ENCODE measurements around the gene ARHGEF12. TPM values are rescaled to one million over a fixed set of nuclear protein-coding genes. Genes with fewer than 3 reads are reported as not detected.

ARHGEF12 gene
- 29.7 TPM for total RNA-seq
- polyA plus RNA-seq, result 1 to 10 TPM; 3.2 to 6.6 (median 5.3) TPM

GRCh38 chr11:120335908-120336640 is at the start of gene ARHGEF12:
Gene ARHGEF12, plus strand, starts transcription at chr11:120336413. Its CDS starts 831 bp downstream, at chr11:120337244.
- ATAC-seq (ENCODE audit: low read depth in 2 of 2) (peak; percentile 53 to 63), DNase-seq (peak; percentile 63 to 83 (median 65))
- Histone ChIP-seq H3K36me3 (ENCODE audit: control insufficient read depth, insufficient read depth, low read length) (no peaks in the 10 kb centered on the region), H3K4me3 (ENCODE audit: low read depth, low read length) (peak within 1 kb of the TSS; percentile 81), H3K4me1 (ENCODE audit: control insufficient read depth, insufficient read depth, low read length, poor library complexity, severe bottlenecking) (peaks cover 43% of the 10 kb centered on the region), H3K27me3 (ENCODE audit: control insufficient read depth, insufficient read depth, low read length) (peaks cover 15% of the 10 kb centered on the region), H3K9me3 (ENCODE audit: control insufficient read depth in 2 of 2, low read length in 2 of 2) (no peaks in the 10 kb centered on the region), H3K27ac (ENCODE audit: insufficient read depth, low read length, poor library complexity, severe bottlenecking) (peak within 1 kb of the TSS; percentile 54)
- Mint-ChIP-seq H3K27me3 (peaks cover 27% of the 10 kb centered on the region), H3K36me3 (no peaks in the 10 kb centered on the region), H3K27ac (peak within 1 kb of the TSS in 2 of 3 donors; percentile 4 to 73), H3K4me3 (peak within 1 kb of the TSS; percentile 83 to 96 (median 95)), H3K9me3 (peaks cover 0 to 3% (median 0%) of the 10 kb centered on the region in 7 donors), H3K4me1 (peaks cover 26 to 40% (median 34%) of the 10 kb centered on the region in 4 donors)

GRCh38 chr11:120288021-120288420 is 48.2 kb upstream of the ARHGEF12 start:
- H3K9me3 ChIP-seq (ENCODE audit: control insufficient read depth in 2 of 2, low read length in 2 of 2), result no peaks in the 10 kb centered on the region
- no peak for ATAC-seq (ENCODE audit: low read depth in 2 of 2)
- peaks cover 3% of the 10 kb centered on the region for H3K27me3 ChIP-seq (ENCODE audit: control insufficient read depth, insufficient read depth, low read length)
- DNase-seq, result no peak
- no peaks in the 10 kb centered on the region for H3K36me3 ChIP-seq (ENCODE audit: control insufficient read depth, insufficient read depth, low read length)
- Mint-ChIP-seq H3K9me3 (peaks cover 0 to 2% (median 0%) of the 10 kb centered on the region in 7 donors), H3K36me3 (no peaks in the 10 kb centered on the region), H3K27ac (no peak overlapping the region), H3K27me3 (no peaks in the 10 kb centered on the region), H3K4me3 (no peak overlapping the region), H3K4me1 (no peaks in the 10 kb centered on the region)
- no peaks in the 10 kb centered on the region for H3K4me1 ChIP-seq (ENCODE audit: control insufficient read depth, insufficient read depth, low read length, poor library complexity, severe bottlenecking)
- H3K4me3 ChIP-seq (ENCODE audit: low read depth, low read length), result no peak overlapping the region
- no peak overlapping the region for H3K27ac ChIP-seq (ENCODE audit: insufficient read depth, low read length, poor library complexity, severe bottlenecking)

GRCh38 chr11:120289426-120289825 is 46.8 kb upstream of the ARHGEF12 start:
- Mint-ChIP-seq H3K27ac (no peak overlapping the region), H3K4me3 (no peak overlapping the region), H3K4me1 (no peaks in the 10 kb centered on the region), H3K9me3 (peaks cover 0 to 2% (median 0%) of the 10 kb centered on the region in 7 donors), H3K36me3 (no peaks in the 10 kb centered on the region), H3K27me3 (no peaks in the 10 kb centered on the region)
- no peaks in the 10 kb centered on the region for H3K36me3 ChIP-seq (ENCODE audit: control insufficient read depth, insufficient read depth, low read length)
- H3K9me3 ChIP-seq (ENCODE audit: control insufficient read depth in 2 of 2, low read length in 2 of 2), result no peaks in the 10 kb centered on the region
- no peaks in the 10 kb centered on the region for H3K4me1 ChIP-seq (ENCODE audit: control insufficient read depth, insufficient read depth, low read length, poor library complexity, severe bottlenecking)
- ATAC-seq (ENCODE audit: low read depth in 2 of 2) (no peak), DNase-seq (no peak)
- no peak overlapping the region for H3K4me3 ChIP-seq (ENCODE audit: low read depth, low read length)
- peaks cover 3% of the 10 kb centered on the region for H3K27me3 ChIP-seq (ENCODE audit: control insufficient read depth, insufficient read depth, low read length)
- H3K27ac ChIP-seq (ENCODE audit: insufficient read depth, low read length, poor library complexity, severe bottlenecking), result no peak overlapping the region

- ATAC-seq (ENCODE audit: low read depth in 2 of 2), result no peak
- H3K4me1 ChIP-seq (ENCODE audit: control insufficient read depth, insufficient read depth, low read length, poor library complexity, severe bottlenecking), result no peaks in the 10 kb centered on the region
- no peak overlapping the region for H3K27ac Mint-ChIP-seq
Measured at GRCh38 chr11:120290956-120291355, 45.3 kb upstream of the ARHGEF12 start.

GRCh38 chr11:120293038-120293800 is 43.0 kb upstream of the ARHGEF12 start:
- H3K4me3 Mint-ChIP-seq, result no peak overlapping the region
- no peak for DNase-seq
- no peaks in the 10 kb centered on the region for H3K4me1 ChIP-seq (ENCODE audit: control insufficient read depth, insufficient read depth, low read length, poor library complexity, severe bottlenecking)
- ATAC-seq (ENCODE audit: low read depth in 2 of 2), result no peak
- no peak overlapping the region for H3K27ac ChIP-seq (ENCODE audit: insufficient read depth, low read length, poor library complexity, severe bottlenecking)
- no peaks in the 10 kb centered on the region for H3K36me3 ChIP-seq (ENCODE audit: control insufficient read depth, insufficient read depth, low read length)
- H3K27me3 Mint-ChIP-seq, result peaks cover 8% of the 10 kb centered on the region
- H3K9me3 ChIP-seq (ENCODE audit: control insufficient read depth in 2 of 2, low read length in 2 of 2), result no peaks in the 10 kb centered on the region
- H3K9me3 Mint-ChIP-seq, result peaks cover 0 to 3% (median 0%) of the 10 kb centered on the region in 7 donors
- H3K27me3 ChIP-seq (ENCODE audit: control insufficient read depth, insufficient read depth, low read length), result no peaks in the 10 kb centered on the region
- H3K27ac Mint-ChIP-seq, result no peak overlapping the region
- no peak overlapping the region for H3K4me3 ChIP-seq (ENCODE audit: low read depth, low read length)
- no peaks in the 10 kb centered on the region for H3K4me1 Mint-ChIP-seq
- H3K36me3 Mint-ChIP-seq, result no peaks in the 10 kb centered on the region

More at GRCh38 chr11:120290956-120291355, 45.3 kb upstream of the ARHGEF12 start:
- Mint-ChIP-seq H3K9me3 (peaks cover 0 to 2% (median 0%) of the 10 kb centered on the region in 7 donors), H3K36me3 (no peaks in the 10 kb centered on the region), H3K4me3 (no peak overlapping the region), H3K27me3 (no peaks in the 10 kb centered on the region), H3K4me1 (no peaks in the 10 kb centered on the region)
- Histone ChIP-seq H3K9me3 (ENCODE audit: control insufficient read depth in 2 of 2, low read length in 2 of 2) (no peaks in the 10 kb centered on the region), H3K27me3 (ENCODE audit: control insufficient read depth, insufficient read depth, low read length) (peaks cover 3% of the 10 kb centered on the region), H3K36me3 (ENCODE audit: control insufficient read depth, insufficient read depth, low read length) (no peaks in the 10 kb centered on the region), H3K4me3 (ENCODE audit: low read depth, low read length) (no peak overlapping the region), H3K27ac (ENCODE audit: insufficient read depth, low read length, poor library complexity, severe bottlenecking) (no peak overlapping the region)
- no peak for DNase-seq

DNA sequence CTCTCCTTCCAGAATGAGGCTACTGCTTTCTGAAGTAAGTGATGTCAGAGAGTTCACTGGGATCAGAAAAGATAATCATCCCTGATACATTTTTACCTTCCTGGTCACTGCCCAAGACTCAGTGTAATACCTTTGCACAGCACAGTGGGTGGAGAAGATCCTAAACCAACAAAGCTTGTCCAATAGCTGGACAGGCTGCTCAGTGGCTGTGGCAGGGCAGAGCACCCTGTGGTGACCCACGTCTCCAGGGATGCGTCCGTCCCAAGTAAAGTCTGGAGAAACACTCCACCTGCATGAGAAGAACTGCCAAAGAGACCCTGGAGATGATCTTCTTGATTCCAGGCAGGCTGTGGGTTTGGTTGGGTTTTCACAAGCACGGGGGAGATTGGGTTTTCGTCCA is 42.1 kb upstream of the ARHGEF12 start:
- no peak overlapping the region for H3K4me3 Mint-ChIP-seq
- no peaks in the 10 kb centered on the region for H3K27me3 ChIP-seq (ENCODE audit: control insufficient read depth, insufficient read depth, low read length)
- no peaks in the 10 kb centered on the region for H3K36me3 ChIP-seq (ENCODE audit: control insufficient read depth, insufficient read depth, low read length)
- H3K4me1 Mint-ChIP-seq, result no peaks in the 10 kb centered on the region
- peaks cover 14% of the 10 kb centered on the region for H3K27me3 Mint-ChIP-seq
- H3K27ac ChIP-seq (ENCODE audit: insufficient read depth, low read length, poor library complexity, severe bottlenecking), result no peak overlapping the region
- no peak overlapping the region for H3K4me3 ChIP-seq (ENCODE audit: low read depth, low read length)
- H3K36me3 Mint-ChIP-seq, result no peaks in the 10 kb centered on the region
- no peaks in the 10 kb centered on the region for H3K9me3 ChIP-seq (ENCODE audit: control insufficient read depth in 2 of 2, low read length in 2 of 2)
- no peak overlapping the region for H3K27ac Mint-ChIP-seq
- peaks cover 0 to 3% (median 0%) of the 10 kb centered on the region in 7 donors for H3K9me3 Mint-ChIP-seq
- ATAC-seq (ENCODE audit: low read depth in 2 of 2) (no peak), DNase-seq (no peak)
- no peaks in the 10 kb centered on the region for H3K4me1 ChIP-seq (ENCODE audit: control insufficient read depth, insufficient read depth, low read length, poor library complexity, severe bottlenecking)

DNA sequence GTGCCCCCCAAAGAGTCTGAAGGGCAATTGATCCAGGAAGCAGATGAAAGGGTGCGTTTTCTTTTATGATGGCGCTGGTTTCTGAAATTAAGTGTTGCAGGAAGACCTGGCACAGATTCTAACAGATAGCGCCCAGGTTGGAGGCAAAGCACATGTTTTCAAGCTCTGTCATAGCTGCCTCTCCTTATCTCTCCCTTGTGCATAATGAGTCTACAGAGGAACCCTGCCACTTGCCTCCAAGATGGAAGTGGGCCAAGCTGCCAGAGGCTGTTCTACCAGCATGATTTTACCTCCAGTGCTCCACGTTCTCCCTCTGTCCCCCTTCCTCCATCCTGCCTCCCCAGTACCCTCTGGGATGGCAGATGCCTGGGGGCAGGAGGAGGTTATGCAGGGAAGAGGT is 41.1 kb upstream of the ARHGEF12 start:
- H3K9me3 Mint-ChIP-seq, result peaks cover 0 to 3% (median 0%) of the 10 kb centered on the region in 7 donors
- ATAC-seq (ENCODE audit: low read depth in 2 of 2) (no peak), DNase-seq (no peak)
- no peaks in the 10 kb centered on the region for H3K27me3 ChIP-seq (ENCODE audit: control insufficient read depth, insufficient read depth, low read length)
- H3K4me3 Mint-ChIP-seq, result no peak overlapping the region
- no peak overlapping the region for H3K27ac ChIP-seq (ENCODE audit: insufficient read depth, low read length, poor library complexity, severe bottlenecking)
- H3K27ac Mint-ChIP-seq, result no peak overlapping the region
- H3K27me3 Mint-ChIP-seq, result peaks cover 17% of the 10 kb centered on the region
- no peaks in the 10 kb centered on the region for H3K9me3 ChIP-seq (ENCODE audit: control insufficient read depth in 2 of 2, low read length in 2 of 2)
- H3K4me1 Mint-ChIP-seq, result no peaks in the 10 kb centered on the region
- H3K4me1 ChIP-seq (ENCODE audit: control insufficient read depth, insufficient read depth, low read length, poor library complexity, severe bottlenecking), result no peaks in the 10 kb centered on the region
- no peaks in the 10 kb centered on the region for H3K36me3 Mint-ChIP-seq
- H3K36me3 ChIP-seq (ENCODE audit: control insufficient read depth, insufficient read depth, low read length), result no peaks in the 10 kb centered on the region
- no peak overlapping the region for H3K4me3 ChIP-seq (ENCODE audit: low read depth, low read length)

Data from CD4-positive, CD25-positive, alpha-beta regulatory T cell (primary cell).